Upper lobe of right lung (tissue), 1 donor: ENCODE measurements around the gene PHTF1. TPM values are rescaled to one million over a fixed set of nuclear protein-coding genes. Genes with fewer than 3 reads are reported as not detected.

Experiments used
- ATAC-seq: fragments of 200-7000 bp; cut with Tn5 transposase; one replicate; pipeline ENCODE4 v1.9.1; 2020; ENCODE audit warnings: mild to moderate bottlenecking, moderate library complexity
- DNase-seq: peaks from one replicate; pipeline ENCODE4 v3.0.0-alpha.2; 2020
- H3K27ac ChIP-seq: fragments of 200-600 bp; one replicate; pipeline ENCODE4 v1.8.0; 2022
- H3K27me3 ChIP-seq: fragments of 200-600 bp; one replicate; pipeline ENCODE4 v1.8.0; 2022; ENCODE audit warnings: mild to moderate bottlenecking
- H3K36me3 ChIP-seq: fragments of 200-600 bp; one replicate; pipeline ENCODE4 v1.8.0; 2022
- H3K4me1 ChIP-seq: fragments of 200-600 bp; one replicate; pipeline ENCODE4 v1.8.0; 2022
- H3K4me3 ChIP-seq: fragments of 200-600 bp; one replicate; pipeline ENCODE4 v1.8.0; 2022; ENCODE audit warnings: mild to moderate bottlenecking
- H3K9me3 ChIP-seq: fragments of 200-600 bp; one replicate; pipeline ENCODE4 v1.8.0; 2022
- intact Hi-C: fragments of 100-400 bp; cut with DNase I; formaldehyde crosslinking; loops from one replicate; pipeline ENCODE4 v1.11.0; 2022
- total RNA-seq: library from RNA; stranded (reverse); fragmentation: NEBNext Ultra II Directional; extraction: Animal tissue kit (Norgen Biotek cat#: 25700); gene quantifications from one replicate; pipeline ENCODE4 v1.2.1, GENCODE V29; 2021
- TF ChIP-seq, protein P1 (sequence below): fragments of 200-600 bp; IDR thresholded peaks from one replicate; pipeline ENCODE4 v1.8.0; 2022; ENCODE audit warnings: antibody characterized with exemption
- donor health status: DM: no; HTN: yes; CAD: no; lungs with severe emphysema.

The PHTF1 gene
- total RNA-seq, 1 donor from 2014 or later = 18.9 TPM

DNA sequence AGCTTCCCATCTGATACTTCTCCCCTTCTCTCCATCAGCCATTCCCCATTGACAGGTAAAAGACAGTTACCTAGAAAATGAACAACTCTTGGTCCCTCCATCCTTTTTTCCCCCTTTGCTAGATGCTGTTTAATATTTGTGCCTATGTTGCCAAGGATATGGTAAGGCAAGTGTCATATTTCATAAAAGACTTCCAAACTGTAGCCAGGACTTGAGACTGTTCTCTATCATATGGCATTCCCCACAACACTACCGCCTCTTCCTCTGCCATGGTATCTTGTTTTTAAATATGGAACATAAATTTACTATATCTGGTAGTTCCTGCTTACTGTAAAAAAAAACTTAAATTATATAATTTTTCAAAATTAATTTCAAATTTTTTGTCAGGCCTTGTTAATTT is 97.2 kb downstream of the PHTF1 start:
- H3K9me3 ChIP-seq = no peaks in the 10 kb centered on the region
- no peak overlapping the region for H3K27ac ChIP-seq
- ATAC-seq (no peak), DNase-seq (no peak)
- intact Hi-C loops = no loop called here
- H3K4me3 ChIP-seq = no peak overlapping the region
- H3K27me3 ChIP-seq = no peaks in the 10 kb centered on the region
- H3K4me1 ChIP-seq = no peaks in the 10 kb centered on the region
- TF ChIP-seq, protein P1, sequence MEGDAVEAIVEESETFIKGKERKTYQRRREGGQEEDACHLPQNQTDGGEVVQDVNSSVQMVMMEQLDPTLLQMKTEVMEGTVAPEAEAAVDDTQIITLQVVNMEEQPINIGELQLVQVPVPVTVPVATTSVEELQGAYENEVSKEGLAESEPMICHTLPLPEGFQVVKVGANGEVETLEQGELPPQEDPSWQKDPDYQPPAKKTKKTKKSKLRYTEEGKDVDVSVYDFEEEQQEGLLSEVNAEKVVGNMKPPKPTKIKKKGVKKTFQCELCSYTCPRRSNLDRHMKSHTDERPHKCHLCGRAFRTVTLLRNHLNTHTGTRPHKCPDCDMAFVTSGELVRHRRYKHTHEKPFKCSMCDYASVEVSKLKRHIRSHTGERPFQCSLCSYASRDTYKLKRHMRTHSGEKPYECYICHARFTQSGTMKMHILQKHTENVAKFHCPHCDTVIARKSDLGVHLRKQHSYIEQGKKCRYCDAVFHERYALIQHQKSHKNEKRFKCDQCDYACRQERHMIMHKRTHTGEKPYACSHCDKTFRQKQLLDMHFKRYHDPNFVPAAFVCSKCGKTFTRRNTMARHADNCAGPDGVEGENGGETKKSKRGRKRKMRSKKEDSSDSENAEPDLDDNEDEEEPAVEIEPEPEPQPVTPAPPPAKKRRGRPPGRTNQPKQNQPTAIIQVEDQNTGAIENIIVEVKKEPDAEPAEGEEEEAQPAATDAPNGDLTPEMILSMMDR = no peak
- H3K36me3 ChIP-seq = peaks cover 8% of the 10 kb centered on the region

DNA sequence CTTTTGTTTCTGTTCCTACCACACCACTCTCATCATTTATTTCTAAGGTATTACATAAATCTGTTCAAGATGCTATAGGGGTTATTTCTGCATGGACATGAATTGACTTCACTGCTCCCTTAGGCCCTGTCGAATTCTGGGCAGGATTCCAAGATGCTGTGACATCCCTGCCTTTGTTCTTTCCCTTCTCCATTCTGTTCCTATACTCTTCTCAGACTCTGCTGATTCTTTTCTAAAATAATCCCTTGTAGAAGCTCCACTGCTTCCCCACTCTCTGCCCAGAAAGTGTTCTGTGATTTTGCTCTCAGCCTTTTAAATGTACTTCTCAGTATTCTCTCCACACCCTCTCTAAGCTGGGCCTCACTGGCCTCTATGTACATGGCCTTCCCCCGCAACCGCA is 99.2 kb downstream of the PHTF1 start:
- DNase-seq = no peak
- Histone ChIP-seq H3K4me1 (no peaks in the 10 kb centered on the region), H3K27ac (no peak overlapping the region), H3K36me3 (peaks cover 3% of the 10 kb centered on the region), H3K9me3 (no peaks in the 10 kb centered on the region), H3K4me3 (no peak overlapping the region), H3K27me3 (no peaks in the 10 kb centered on the region)
- ATAC-seq = no peak
- intact Hi-C loops = no loop called here
- TF ChIP-seq, protein P1 = no peak

DNA sequence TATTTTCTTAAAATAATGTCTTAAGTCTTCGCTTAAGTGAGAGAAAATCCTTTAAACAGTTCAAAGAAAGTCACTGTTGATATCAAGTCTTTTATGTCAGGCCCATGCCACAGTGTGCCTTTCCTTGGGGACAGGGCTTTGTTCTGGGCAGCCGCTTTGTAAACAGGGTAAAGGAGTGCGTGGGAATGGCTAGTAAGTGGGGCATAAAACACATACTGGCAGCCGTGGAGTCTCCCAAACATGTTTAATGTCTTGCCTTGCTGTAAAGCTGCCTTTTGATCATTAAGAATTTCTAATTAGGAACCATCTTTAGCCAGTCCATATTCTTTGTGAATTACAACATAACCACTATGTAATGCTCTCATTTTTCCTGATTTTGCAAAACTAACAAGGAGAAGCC is 99.7 kb downstream of the PHTF1 start:
- intact Hi-C loops = no loop called here
- TF ChIP-seq, protein P1 = no peak
- no peak for DNase-seq
- H3K4me1 ChIP-seq = no peaks in the 10 kb centered on the region
- no peaks in the 10 kb centered on the region for H3K27me3 ChIP-seq
- no peak overlapping the region for H3K4me3 ChIP-seq
- peaks cover 8% of the 10 kb centered on the region for H3K36me3 ChIP-seq
- H3K9me3 ChIP-seq = no peaks in the 10 kb centered on the region
- H3K27ac ChIP-seq = no peak overlapping the region
- no peak for ATAC-seq

DNA sequence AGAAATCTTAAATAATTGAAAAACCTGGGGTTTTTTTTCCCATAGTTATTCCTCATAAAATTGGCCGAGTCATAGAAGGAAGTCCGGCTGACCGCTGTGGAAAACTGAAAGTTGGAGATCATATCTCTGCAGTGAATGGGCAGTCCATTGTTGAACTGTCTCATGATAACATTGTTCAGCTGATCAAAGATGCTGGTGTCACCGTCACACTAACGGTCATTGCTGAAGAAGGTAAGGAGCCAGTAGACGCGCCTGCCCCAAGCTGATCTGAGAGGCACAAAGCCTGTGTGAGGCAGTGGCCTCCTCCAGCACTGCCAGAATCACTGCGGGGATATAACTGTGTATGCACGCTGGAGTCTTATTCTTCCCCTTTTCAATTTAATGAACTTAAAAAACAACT is 100.3 kb downstream of the PHTF1 start:
- Histone ChIP-seq H3K9me3 (no peaks in the 10 kb centered on the region), H3K27ac (no peak overlapping the region), H3K4me3 (no peak overlapping the region), H3K27me3 (no peaks in the 10 kb centered on the region), H3K36me3 (peaks cover 13% of the 10 kb centered on the region), H3K4me1 (no peaks in the 10 kb centered on the region)
- TF ChIP-seq, protein P1 = no peak
- intact Hi-C loops = no loop called here
- DNase-seq = no peak
- ATAC-seq = no peak

DNA sequence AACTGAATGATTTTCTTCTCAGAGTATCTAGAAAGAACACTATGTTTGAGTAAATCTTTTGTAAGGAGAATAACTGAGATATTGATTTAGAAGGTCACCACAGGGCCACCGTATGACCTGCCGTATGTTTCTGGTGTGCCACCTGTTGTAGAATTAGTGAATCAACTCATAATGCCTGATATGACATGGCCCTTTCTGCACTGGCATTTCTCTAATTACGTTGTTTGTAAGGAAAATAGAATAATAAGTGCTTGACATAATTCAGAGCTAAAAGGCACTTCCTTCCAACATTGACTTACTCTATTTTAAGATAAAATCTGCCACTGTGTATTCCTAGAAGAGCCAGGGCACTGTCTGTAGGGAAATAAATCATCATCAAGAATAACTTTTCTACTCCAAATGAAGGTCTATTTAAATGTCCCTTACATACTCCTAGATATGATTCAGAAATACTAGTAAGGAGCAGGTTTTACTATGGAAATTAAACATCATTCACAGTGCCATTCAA is 101.7 kb downstream of the PHTF1 start:
- no peaks in the 10 kb centered on the region for H3K4me1 ChIP-seq
- ATAC-seq (no peak), DNase-seq (no peak)
- no peaks in the 10 kb centered on the region for H3K9me3 ChIP-seq
- TF ChIP-seq, protein P1 = no peak
- H3K27ac ChIP-seq = no peak overlapping the region
- no peaks in the 10 kb centered on the region for H3K27me3 ChIP-seq
- H3K36me3 ChIP-seq = peaks cover 22% of the 10 kb centered on the region
- intact Hi-C loops = no loop called here
- no peak overlapping the region for H3K4me3 ChIP-seq

DNA sequence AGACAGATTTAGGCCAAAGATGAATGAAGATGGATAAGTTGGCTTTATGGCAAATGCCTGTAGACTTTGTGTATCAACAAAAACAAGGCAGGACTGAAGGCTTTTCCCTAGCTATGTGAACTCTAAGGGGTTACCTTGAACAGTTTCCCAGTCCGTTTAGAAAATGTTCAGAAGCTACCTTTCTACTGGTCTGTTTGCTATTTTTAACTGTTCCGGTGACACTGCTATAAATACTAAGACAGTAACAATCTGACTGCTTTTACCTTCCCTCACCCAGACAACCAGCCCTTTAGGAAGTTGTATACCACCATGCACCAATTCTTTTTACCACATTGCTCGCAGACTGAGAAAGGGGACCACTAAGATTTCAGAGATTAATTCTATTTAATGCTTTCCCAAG is 102.2 kb downstream of the PHTF1 start:
- H3K27me3 ChIP-seq = no peaks in the 10 kb centered on the region
- ATAC-seq (no peak), DNase-seq (no peak)
- no peak overlapping the region for H3K27ac ChIP-seq
- H3K4me3 ChIP-seq = no peak overlapping the region
- intact Hi-C loops = no loop called here
- H3K4me1 ChIP-seq = no peaks in the 10 kb centered on the region
- peaks cover 23% of the 10 kb centered on the region for H3K36me3 ChIP-seq
- H3K9me3 ChIP-seq = no peaks in the 10 kb centered on the region
- TF ChIP-seq, protein P1 = no peak
